CD4-positive, alpha-beta T cell (primary cell): ENCODE results near the gene ITSN2. TPM values are rescaled to one million over a fixed set of nuclear protein-coding genes. Genes with fewer than 3 reads are reported as not detected.

Experiments
- ATAC-seq: fragments of 200-7000 bp; cut with Tn5 transposase; one replicate; pipeline ENCODE4 v1.10.0; 2022; ENCODE audit warnings: mild to moderate bottlenecking; ENCODE audit not compliant: poor library complexity
- CTCF ChIA-PET: fragments of 350-600 bp; sonication (Branson Sonifier 250); formaldehyde crosslinking; loops from one replicate; lab custom pipeline; 2021; ENCODE audit warnings: antibody characterized with exemption, inconsistent platforms; lab: Charles Lee
- POLR2A ChIA-PET: fragments of 350-600 bp; sonication (Branson Sonifier 250); formaldehyde crosslinking; loops from one replicate; lab custom pipeline; 2021; ENCODE audit warnings: antibody characterized with exemption, inconsistent platforms; lab: Charles Lee
- DNase-seq, 14 experiments: peaks; one replicate each; pipeline ENCODE4 v3.0.0-alpha.2; 2013 to 2020; ENCODE audit warnings: mixed read lengths in 2 of 14
- H3K27ac ChIP-seq, 2 donors: one replicate each; pipeline versions ENCODE4 v1.5.1 to v1.7.0; 2013; ENCODE audit warnings: low read length in 2 of 2, low read depth in 1 of 2, mild to moderate bottlenecking in 1 of 2
- H3K27me3 ChIP-seq, 2 experiments: 1 replicate in 1 of 2; 2 replicates in 1 of 2; pipeline versions ENCODE4 v1.6.1 to v1.7.0; 2013; ENCODE audit warnings: low read length in 2 of 2, control low read depth in 1 of 2, mild to moderate bottlenecking in 1 of 2, moderate library complexity in 1 of 2; ENCODE audit not compliant: insufficient read depth in 2 of 2, control insufficient read depth in 1 of 2
- H3K36me3 ChIP-seq: one replicate; pipeline ENCODE4 v1.6.1; 2013; ENCODE audit warnings: low read length, control low read depth; ENCODE audit not compliant: insufficient read depth
- H3K4me1 ChIP-seq: one replicate; pipeline ENCODE4 v1.6.1; 2013; ENCODE audit warnings: low read length, control low read depth; ENCODE audit not compliant: insufficient read depth
- H3K4me3 ChIP-seq: one replicate; pipeline ENCODE4 v1.5.1; 2013; ENCODE audit warnings: mild to moderate bottlenecking, low read length, moderate library complexity
- H3K9me3 ChIP-seq, 2 experiments: 1 replicate in 1 of 2; 2 replicates in 1 of 2; pipeline versions ENCODE4 v1.6.1 to v1.7.0; 2013; ENCODE audit warnings: low read length in 2 of 2, mild to moderate bottlenecking in 2 of 2, control low read depth in 1 of 2, moderate library complexity in 1 of 2; ENCODE audit not compliant: control insufficient read depth in 1 of 2, insufficient read depth in 1 of 2
- H3K27ac Mint-ChIP-seq: one replicate; pipeline ENCODE4 v1.8.0; 2020; ENCODE audit warnings: mixed read lengths
- H3K27me3 Mint-ChIP-seq: one replicate; pipeline ENCODE4 v1.8.0; 2021; ENCODE audit warnings: mixed read lengths
- H3K36me3 Mint-ChIP-seq: one replicate; pipeline ENCODE4 v1.8.0; 2021; ENCODE audit warnings: low read depth, mixed read lengths
- H3K4me1 Mint-ChIP-seq: one replicate; pipeline ENCODE4 v1.8.0; 2021; ENCODE audit warnings: low read depth, mixed read lengths
- H3K4me3 Mint-ChIP-seq: one replicate; pipeline ENCODE4 v1.8.0; 2020; ENCODE audit warnings: mild to moderate bottlenecking, mixed read lengths
- H3K9me3 Mint-ChIP-seq: one replicate; pipeline ENCODE4 v1.8.0; 2020; ENCODE audit warnings: mixed read lengths
- intact Hi-C, 2 experiments: fragments of 100-400 bp; cut with DNase I in 1 of 2; cut with micrococcal nuclease in 1 of 2; formaldehyde crosslinking; loops; one replicate each; pipeline versions ENCODE4 v1.15.1 to v1.9.0; 2023 to 2025; cut with DNase I, micrococcal nuclease
- total RNA-seq, 174 experiments: library from RNA in 2 of 174; stranded (reverse) in 2 of 174; gene quantifications; one replicate each; pipeline ENCODE4 v1.2.3 and lab custom pipeline; 2021 to 2026
- TF ChIP-seq, protein P1 (sequence below): fragments of 200-600 bp; IDR thresholded peaks from one replicate; pipeline ENCODE4 v1.8.0; 2022; ENCODE audit warnings: antibody characterized with exemption, mild to moderate bottlenecking

Gene ITSN2
- total RNA-seq, 2 experiments from 2014 or later, result 75.4 to 77.1 TPM

DNA sequence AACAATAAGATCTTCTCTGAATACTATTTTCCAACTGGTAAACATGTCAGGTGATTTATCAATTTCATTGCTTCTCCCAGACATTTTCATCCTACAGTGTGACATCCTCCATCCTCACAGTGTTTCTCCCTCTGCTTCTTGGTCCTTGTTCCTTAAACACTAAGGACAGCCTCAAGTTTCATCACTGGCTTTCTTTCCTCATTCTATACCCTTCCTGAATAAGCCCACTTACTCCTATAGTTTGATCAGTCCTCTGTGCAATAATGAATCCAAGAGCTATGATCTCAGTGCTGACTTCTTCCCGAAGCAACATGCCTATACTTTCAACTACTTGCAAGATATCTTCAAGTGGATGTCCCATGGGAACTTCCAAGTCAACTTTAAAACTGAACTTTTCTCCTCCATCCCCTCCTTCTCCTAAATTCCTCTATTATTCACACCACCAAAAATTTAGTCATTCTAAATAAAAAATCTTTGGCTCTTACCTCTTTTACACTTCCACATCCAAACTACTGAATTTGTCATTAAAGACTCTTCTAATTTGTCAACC lies 97.8 kb downstream of the ITSN2 start:
- Mint-ChIP-seq H3K27me3 (no peaks in the 10 kb centered on the region), H3K36me3 (peaks cover 59% of the 10 kb centered on the region), H3K4me1 (no peaks in the 10 kb centered on the region), H3K4me3 (no peak overlapping the region), H3K27ac (peak overlapping the region; percentile 9), H3K9me3 (no peaks in the 10 kb centered on the region)
- DNase-seq (no peak), ATAC-seq (no peak)
- H3K4me3 ChIP-seq, result no peak overlapping the region
- H3K27ac ChIP-seq, result no peak overlapping the region
- H3K9me3 ChIP-seq, result no peaks in the 10 kb centered on the region
- TF ChIP-seq, protein P1, sequence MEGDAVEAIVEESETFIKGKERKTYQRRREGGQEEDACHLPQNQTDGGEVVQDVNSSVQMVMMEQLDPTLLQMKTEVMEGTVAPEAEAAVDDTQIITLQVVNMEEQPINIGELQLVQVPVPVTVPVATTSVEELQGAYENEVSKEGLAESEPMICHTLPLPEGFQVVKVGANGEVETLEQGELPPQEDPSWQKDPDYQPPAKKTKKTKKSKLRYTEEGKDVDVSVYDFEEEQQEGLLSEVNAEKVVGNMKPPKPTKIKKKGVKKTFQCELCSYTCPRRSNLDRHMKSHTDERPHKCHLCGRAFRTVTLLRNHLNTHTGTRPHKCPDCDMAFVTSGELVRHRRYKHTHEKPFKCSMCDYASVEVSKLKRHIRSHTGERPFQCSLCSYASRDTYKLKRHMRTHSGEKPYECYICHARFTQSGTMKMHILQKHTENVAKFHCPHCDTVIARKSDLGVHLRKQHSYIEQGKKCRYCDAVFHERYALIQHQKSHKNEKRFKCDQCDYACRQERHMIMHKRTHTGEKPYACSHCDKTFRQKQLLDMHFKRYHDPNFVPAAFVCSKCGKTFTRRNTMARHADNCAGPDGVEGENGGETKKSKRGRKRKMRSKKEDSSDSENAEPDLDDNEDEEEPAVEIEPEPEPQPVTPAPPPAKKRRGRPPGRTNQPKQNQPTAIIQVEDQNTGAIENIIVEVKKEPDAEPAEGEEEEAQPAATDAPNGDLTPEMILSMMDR, result no peak
- H3K27me3 ChIP-seq, result no peaks in the 10 kb centered on the region
- ChIA-PET POLR2A (no interaction called here), CTCF (no interaction called here)
- intact Hi-C loops, result no loop called here
- H3K36me3 ChIP-seq, result peaks cover 63% of the 10 kb centered on the region
- no peaks in the 10 kb centered on the region for H3K4me1 ChIP-seq

DNA sequence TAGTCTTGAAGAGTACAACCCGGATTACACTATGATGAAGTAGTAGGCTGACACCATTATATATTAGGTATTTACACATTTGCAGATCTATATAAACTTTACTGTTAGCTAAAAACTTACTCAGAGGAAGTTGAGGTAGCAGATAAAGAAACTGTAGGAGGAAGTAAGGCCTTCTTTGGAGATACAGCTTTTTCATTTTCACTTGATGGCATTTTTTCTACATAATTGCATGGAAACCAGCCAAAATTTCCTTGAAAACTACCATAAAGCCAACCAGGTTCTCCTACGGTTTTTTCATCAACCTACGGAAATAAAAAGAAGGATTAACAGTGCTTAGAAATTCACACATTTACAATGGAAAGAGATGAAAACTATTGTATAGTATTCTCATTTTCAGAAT lies 98.9 kb downstream of the ITSN2 start:
- Histone ChIP-seq H3K36me3 (peaks cover 65% of the 10 kb centered on the region), H3K4me1 (no peaks in the 10 kb centered on the region), H3K27ac (no peak overlapping the region), H3K4me3 (no peak overlapping the region), H3K27me3 (no peaks in the 10 kb centered on the region), H3K9me3 (no peaks in the 10 kb centered on the region)
- ChIA-PET POLR2A (no interaction called here), CTCF (interaction anchor here (0.6 kb wide), 1 partner anchor 39 kb away, joined by 4 read pairs; no protein-coding TSS in a partner anchor)
- ATAC-seq (no peak), DNase-seq (no peak)
- Mint-ChIP-seq H3K9me3 (no peaks in the 10 kb centered on the region), H3K27ac (peak overlapping the region; percentile 18), H3K27me3 (no peaks in the 10 kb centered on the region), H3K36me3 (peaks cover 57% of the 10 kb centered on the region), H3K4me1 (no peaks in the 10 kb centered on the region), H3K4me3 (no peak overlapping the region)
- TF ChIP-seq, protein P1, result no peak
- intact Hi-C loops, result no loop called here

DNA sequence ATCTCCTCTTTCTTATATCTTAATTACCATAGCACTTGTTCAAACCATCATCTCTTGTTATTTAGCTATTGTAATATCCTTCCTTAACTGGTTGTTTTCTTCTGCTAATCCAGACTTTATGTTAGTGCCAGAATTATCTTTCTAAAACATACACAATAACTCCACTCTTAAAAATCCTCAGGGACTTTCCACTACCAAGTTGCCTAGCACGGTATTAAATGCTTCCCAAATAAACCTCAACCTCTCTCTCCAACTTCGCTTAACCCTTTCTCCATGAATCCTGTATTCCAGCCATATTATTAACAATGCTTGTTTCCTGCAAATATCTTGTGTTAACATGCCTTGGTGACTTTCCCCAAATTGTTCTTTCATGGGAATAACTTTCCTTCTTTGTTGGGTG lies 101.0 kb downstream of the ITSN2 start:
- ChIA-PET CTCF (no interaction called here), POLR2A (no interaction called here)
- Mint-ChIP-seq H3K4me3 (no peak overlapping the region), H3K4me1 (no peaks in the 10 kb centered on the region), H3K9me3 (no peaks in the 10 kb centered on the region), H3K27ac (no peak overlapping the region), H3K27me3 (no peaks in the 10 kb centered on the region), H3K36me3 (peaks cover 50% of the 10 kb centered on the region)
- TF ChIP-seq, protein P1, result no peak
- intact Hi-C loops, result no loop called here
- no peak for DNase-seq
- Histone ChIP-seq H3K27me3 (no peaks in the 10 kb centered on the region), H3K9me3 (no peaks in the 10 kb centered on the region), H3K27ac (no peak overlapping the region), H3K36me3 (peaks cover 59% of the 10 kb centered on the region), H3K4me3 (no peak overlapping the region), H3K4me1 (no peaks in the 10 kb centered on the region)
- no peak for ATAC-seq
